Small intestine (tissue), 7 donors: ENCODE data around the gene MTCL1. TPM values are rescaled to one million over a fixed set of nuclear protein-coding genes. Genes with fewer than 3 reads are reported as not detected.

Experiments
- DNase-seq, 2 donors: peaks; one replicate each; pipeline versions ENCODE4 v3.0.0 to v3.0.0-alpha.2; 2013
- FAIRE-seq: peaks from 2 replicates; lab custom pipeline; 2012; peaks lifted over from hg19 to GRCh38; lab: Jason Lieb, UNC
- H3K27ac ChIP-seq, 3 donors: one replicate each; pipeline ENCODE4 v1.5.1; 2013; ENCODE audit warnings: low read length in 2 of 3, mild to moderate bottlenecking in 2 of 3, control low read depth in 1 of 3, inconsistent platforms in 1 of 3, low read depth in 1 of 3, moderate library complexity in 1 of 3
- H3K27me3 ChIP-seq, 3 donors: one replicate each; pipeline ENCODE4 v1.6.1; 2013; ENCODE audit warnings: low read length in 3 of 3, inconsistent platforms in 1 of 3; ENCODE audit not compliant: control insufficient read depth in 3 of 3, insufficient read depth in 3 of 3
- H3K36me3 ChIP-seq, 3 donors: one replicate each; pipeline ENCODE4 v1.6.1; 2013; ENCODE audit warnings: low read length in 3 of 3, inconsistent platforms in 1 of 3, low read depth in 1 of 3, mild to moderate bottlenecking in 1 of 3, moderate library complexity in 1 of 3; ENCODE audit not compliant: control insufficient read depth in 3 of 3, insufficient read depth in 2 of 3
- H3K4me1 ChIP-seq, 3 donors: one replicate each; pipeline ENCODE4 v1.6.1; 2013; ENCODE audit warnings: low read length in 2 of 3, inconsistent platforms in 1 of 3, low read depth in 1 of 3, mild to moderate bottlenecking in 1 of 3, moderate library complexity in 1 of 3; ENCODE audit not compliant: control insufficient read depth in 3 of 3, insufficient read depth in 2 of 3
- H3K4me3 ChIP-seq, 3 donors: one replicate each; pipeline ENCODE4 v1.5.1; 2013; ENCODE audit warnings: low read length in 3 of 3, control low read depth in 1 of 3, inconsistent platforms in 1 of 3, low read depth in 1 of 3, mild to moderate bottlenecking in 1 of 3, moderate library complexity in 1 of 3
- H3K9me3 ChIP-seq, 2 donors: one replicate each; pipeline ENCODE4 v1.6.1; 2013; ENCODE audit warnings: low read depth in 1 of 2, low read length in 1 of 2; ENCODE audit not compliant: control insufficient read depth in 2 of 2, insufficient read depth in 1 of 2
- WGBS, 3 donors: extraction: QIAGEN DNeasy Blood & Tissue Kit; methylation state at CpG; one replicate each; pipeline ENCODE4 v1.1.7; 2013; 5-methylcytosine and 5-hydroxymethylcytosine counted together
- polyA plus RNA-seq, 4 donors: library from polyadenylated mRNA; stranded (reverse) in 3 of 4; unstranded in 1 of 4; fragments of 200-250 nt in 3 of 4; fragments of 120-200 nt in 1 of 4; gene quantifications; one replicate each; pipeline versions ENCODE4 v1.2.1 to v1.2.3, GENCODE V29; 2013
- donor health status: healthy with polysubstance abuse.
- donor health status: control.
- donor health status: control.
- donor health status: Bipolar disorder and iron deficiency.
- donor health status: healthy.

Gene MTCL1
- polyA plus RNA-seq, 4 donors: 2.5 to 12.4 (median 6.0) TPM

GRCh38 chr18:8826514-8826913, 121.2 kb downstream of the MTCL1 start:
- Histone ChIP-seq H3K4me1 (no peaks in the 10 kb centered on the region), H3K27ac (no peak overlapping the region), H3K36me3 (peaks cover 0 to 17% (median 0%) of the 10 kb centered on the region in 3 donors), H3K27me3 (no peaks in the 10 kb centered on the region), H3K9me3 (no peaks in the 10 kb centered on the region), H3K4me3 (no peak overlapping the region)
- 78 to 89% (median 81%) methylated on average over 3 of the region's 3 CpGs for WGBS, 3 donors
- no peak for FAIRE-seq
- DNase-seq: no peak

GRCh38 chr18:8826971-8827370, 121.6 kb downstream of the MTCL1 start:
- H3K36me3 ChIP-seq: peaks cover 0 to 17% (median 0%) of the 10 kb centered on the region in 3 donors
- H3K4me3 ChIP-seq: no peak overlapping the region
- whole genome bisulfite sequencing, 3 donors: 90 to 93% (median 90%) methylated on average over 12 of the region's 12 CpGs
- no peaks in the 10 kb centered on the region for H3K9me3 ChIP-seq
- FAIRE-seq: no peak
- no peak for DNase-seq
- no peaks in the 10 kb centered on the region for H3K27me3 ChIP-seq
- no peaks in the 10 kb centered on the region for H3K4me1 ChIP-seq
- H3K27ac ChIP-seq: no peak overlapping the region

GRCh38 chr18:8828300-8828699, 122.9 kb downstream of the MTCL1 start:
- Histone ChIP-seq H3K9me3 (no peaks in the 10 kb centered on the region), H3K4me3 (no peak overlapping the region), H3K4me1 (no peaks in the 10 kb centered on the region), H3K27ac (no peak overlapping the region), H3K36me3 (peaks cover 0 to 17% (median 0%) of the 10 kb centered on the region in 3 donors), H3K27me3 (no peaks in the 10 kb centered on the region)
- FAIRE-seq (no peak), DNase-seq (no peak)
- WGBS, 3 donors: 81 to 87% (median 87%) methylated on average over 7 of the region's 7 CpGs

GRCh38 chr18:8828798-8829197, 123.4 kb downstream of the MTCL1 start:
- 46 to 60% (median 60%) methylated on average over 10 of the region's 10 CpGs for WGBS, 3 donors

GRCh38 chr18:8830067-8831060, 125.0 kb downstream of the MTCL1 start:
- Histone ChIP-seq H3K4me1 (no peaks in the 10 kb centered on the region), H3K27me3 (no peaks in the 10 kb centered on the region), H3K36me3 (peaks cover 0 to 8% (median 0%) of the 10 kb centered on the region in 3 donors), H3K4me3 (no peak overlapping the region), H3K9me3 (no peaks in the 10 kb centered on the region), H3K27ac (no peak overlapping the region)
- 93 to 94% (median 93%) methylated on average over 14 to 16 of the region's 16 CpGs for WGBS, 3 donors
- DNase-seq (no peak), FAIRE-seq (no peak)

More at GRCh38 chr18:8828798-8829197, 123.4 kb downstream of the MTCL1 start:
- H3K27me3 ChIP-seq: no peaks in the 10 kb centered on the region
- H3K4me1 ChIP-seq: no peaks in the 10 kb centered on the region
- H3K9me3 ChIP-seq: no peaks in the 10 kb centered on the region
- no peak overlapping the region for H3K27ac ChIP-seq
- FAIRE-seq: no peak
- peaks cover 0 to 17% (median 0%) of the 10 kb centered on the region in 3 donors for H3K36me3 ChIP-seq
- DNase-seq: no peak
- no peak overlapping the region for H3K4me3 ChIP-seq

- no peak for FAIRE-seq
- 79 to 97% (median 83%) methylated on average over 3 of the region's 3 CpGs for WGBS, 3 donors
- H3K27me3 ChIP-seq: no peaks in the 10 kb centered on the region
- H3K4me3 ChIP-seq: no peak overlapping the region
- H3K9me3 ChIP-seq: no peaks in the 10 kb centered on the region
- DNase-seq: no peak
- H3K27ac ChIP-seq: no peak overlapping the region
- no peaks in the 10 kb centered on the region for H3K4me1 ChIP-seq
- H3K36me3 ChIP-seq: peaks cover 0 to under 1% (median 0%) of the 10 kb centered on the region in 3 donors
These were observed 125.8 kb downstream of the MTCL1 start for GRCh38 chr18:8831112-8831511.

- Histone ChIP-seq H3K36me3 (no peaks in the 10 kb centered on the region), H3K27me3 (no peaks in the 10 kb centered on the region), H3K9me3 (peaks cover 0 to 3% of the 10 kb centered on the region in 2 donors), H3K4me1 (no peaks in the 10 kb centered on the region), H3K27ac (no peak overlapping the region), H3K4me3 (no peak overlapping the region)
- FAIRE-seq: no peak
- WGBS, 3 donors: 95 to 96% (median 96%) methylated on average over 14 of the region's 14 CpGs
- DNase-seq: no peak
These were observed 126.2 kb downstream of the MTCL1 start for GRCh38 chr18:8831531-8831930.

GRCh38 chr18:8833480-8833879, 128.1 kb downstream of the MTCL1 start:
- WGBS, 3 donors: 67 to 84% (median 80%) methylated on average over 2 of the region's 2 CpGs

More at GRCh38 chr18:8833480-8833879, 128.1 kb downstream of the MTCL1 start:
- H3K27ac ChIP-seq: no peak overlapping the region
- no peaks in the 10 kb centered on the region for H3K36me3 ChIP-seq
- no peaks in the 10 kb centered on the region for H3K4me1 ChIP-seq
- FAIRE-seq: no peak
- H3K4me3 ChIP-seq: no peak overlapping the region
- H3K9me3 ChIP-seq: peaks cover 0 to 10% of the 10 kb centered on the region in 2 donors
- no peaks in the 10 kb centered on the region for H3K27me3 ChIP-seq
- DNase-seq: no peak
